HEK293 (cell line): ENCODE measurements around the gene KATNA1.

ENCODE experiments used
- CTCF ChIA-PET: fragments of 350-600 bp; formaldehyde crosslinking; extraction: SDS; loops from one replicate; lab custom pipeline; 2021; ENCODE audit warnings: antibody characterized with exemption; lab: Yijun Ruan, JAX
- POLR2A ChIA-PET: fragments of 300-600 bp; formaldehyde crosslinking; extraction: SDS; loops from one replicate; lab custom pipeline; 2020; ENCODE audit warnings: antibody characterized with exemption, inconsistent platforms; lab: Yijun Ruan, JAX
- H3K27ac ChIP-seq: fragments of 200-500 bp; sonication (Bioruptor generic); 2 replicates; pipeline ENCODE4 v1.5.1; 2014; ENCODE audit warnings: low read depth, low read length, control low read depth, inconsistent platforms; ENCODE audit errors: extremely low read depth
- H3K36me3 ChIP-seq, 2 experiments: fragments of 200-500 bp in 1 of 2; sonication (Bioruptor generic) in 1 of 2; 1 replicate in 1 of 2; 2 replicates in 1 of 2; pipeline ENCODE4 v1.5.1; 2014 to 2017; ENCODE audit warnings: inconsistent platforms in 2 of 2, low read length in 2 of 2; ENCODE audit not compliant: control insufficient read depth in 2 of 2, insufficient read depth in 1 of 2
- H3K4me1 ChIP-seq: fragments of 200-500 bp; sonication (Bioruptor generic); 2 replicates; pipeline ENCODE4 v1.5.1; 2014; ENCODE audit warnings: mild to moderate bottlenecking, low read length, inconsistent platforms; ENCODE audit not compliant: control insufficient read depth, insufficient read depth
- H3K4me3 ChIP-seq: 2 replicates; pipeline ENCODE4 v1.5.1; 2011; ENCODE audit warnings: low read depth, mild to moderate bottlenecking, control low read depth, low read length, moderate library complexity
- H3K9me3 ChIP-seq: fragments of 200-500 bp; sonication (Bioruptor generic); 2 replicates; pipeline ENCODE4 v1.5.1; 2014; ENCODE audit warnings: low read depth, low read length, inconsistent platforms; ENCODE audit not compliant: control insufficient read depth, insufficient read depth
- CTCF ChIP-seq: fragments of 450-650 bp; formaldehyde crosslinking; IDR thresholded peaks from 2 replicates; pipeline ENCODE4 v1.5.1; 2016; ENCODE audit warnings: missing biosample characterization, missing genetic modification characterization
- FEZF1 ChIP-seq: fragments of 450-650 bp; formaldehyde crosslinking; IDR thresholded peaks from 2 replicates; pipeline ENCODE4 v1.5.1; 2016; ENCODE audit warnings: missing biosample characterization, missing genetic modification characterization
- GLIS1 ChIP-seq: fragments of 450-650 bp; formaldehyde crosslinking; IDR thresholded peaks from 2 replicates; pipeline ENCODE4 v1.5.1; 2016; ENCODE audit warnings: missing biosample characterization, missing genetic modification characterization
- KLF1 ChIP-seq: fragments of 450-650 bp; formaldehyde crosslinking; IDR thresholded peaks from 2 replicates; pipeline ENCODE4 v1.5.1; 2016; ENCODE audit warnings: missing biosample characterization, missing genetic modification characterization
- KLF9 ChIP-seq: fragments of 450-650 bp; formaldehyde crosslinking; IDR thresholded peaks from 2 replicates; pipeline ENCODE4 v1.5.1; 2016; ENCODE audit warnings: missing biosample characterization, missing genetic modification characterization, low read depth
- PATZ1 ChIP-seq: fragments of 450-650 bp; formaldehyde crosslinking; IDR thresholded peaks from 2 replicates; pipeline ENCODE4 v1.5.1; 2016; ENCODE audit warnings: missing biosample characterization, missing genetic modification characterization
- SCRT1 ChIP-seq: fragments of 450-650 bp; formaldehyde crosslinking; IDR thresholded peaks from 2 replicates; pipeline ENCODE4 v1.5.1; 2016; ENCODE audit warnings: missing biosample characterization, missing genetic modification characterization, borderline replicate concordance
- SP3 ChIP-seq: fragments of 450-650 bp; formaldehyde crosslinking; IDR thresholded peaks from 2 replicates; pipeline ENCODE4 v1.5.1; 2016; ENCODE audit warnings: missing biosample characterization, missing genetic modification characterization
- ZEB2 ChIP-seq: fragments of 450-650 bp; formaldehyde crosslinking; IDR thresholded peaks from 2 replicates; pipeline ENCODE4 v1.5.1; 2016; ENCODE audit warnings: missing biosample characterization, missing genetic modification characterization
- ZFHX2 ChIP-seq: fragments of 450-650 bp; formaldehyde crosslinking; conservative IDR thresholded peaks from 2 replicates; pipeline ENCODE4 v1.5.1; 2016; ENCODE audit warnings: missing biosample characterization, missing genetic modification characterization
- ZFP69B ChIP-seq: fragments of 450-650 bp; formaldehyde crosslinking; IDR thresholded peaks from 2 replicates; pipeline ENCODE4 v1.5.1; 2016; ENCODE audit warnings: missing biosample characterization, missing genetic modification characterization
- ZIC2 ChIP-seq: fragments of 450-650 bp; formaldehyde crosslinking; IDR thresholded peaks from 2 replicates; pipeline ENCODE4 v1.5.1; 2016; ENCODE audit warnings: missing biosample characterization, missing genetic modification characterization
- ZNF121 ChIP-seq: fragments of 450-650 bp; formaldehyde crosslinking; IDR thresholded peaks from 2 replicates; pipeline ENCODE4 v1.5.1; 2016; ENCODE audit warnings: missing biosample characterization, missing genetic modification characterization
- ZNF221 ChIP-seq: fragments of 450-650 bp; formaldehyde crosslinking; IDR thresholded peaks from 2 replicates; pipeline ENCODE4 v1.5.1; 2017; ENCODE audit warnings: missing biosample characterization, missing genetic modification characterization, borderline replicate concordance
- ZNF366 ChIP-seq: fragments of 450-650 bp; formaldehyde crosslinking; conservative IDR thresholded peaks from 2 replicates; pipeline ENCODE4 v1.5.1; 2016; ENCODE audit warnings: missing biosample characterization, missing genetic modification characterization
- ZNF433 ChIP-seq: fragments of 450-650 bp; formaldehyde crosslinking; IDR thresholded peaks from 2 replicates; pipeline ENCODE4 v1.5.1; 2016; ENCODE audit warnings: missing biosample characterization, missing genetic modification characterization, low read depth
- ZNF830 ChIP-seq: fragments of 450-650 bp; IDR thresholded peaks from 2 replicates; pipeline ENCODE4 v1.5.0; 2018; ENCODE audit warnings: missing biosample characterization, missing genetic modification characterization, low read depth, mild to moderate bottlenecking, moderate library complexity
- TF ChIP-seq, protein P1 (sequence below): fragments of 450-650 bp; formaldehyde crosslinking; IDR thresholded peaks from 2 replicates; pipeline ENCODE4 v1.5.1; 2017; ENCODE audit warnings: missing biosample characterization, missing genetic modification characterization
- TF ChIP-seq, protein P2 (sequence below): fragments of 450-650 bp; formaldehyde crosslinking; IDR thresholded peaks from 2 replicates; pipeline ENCODE4 v1.5.1; 2016; ENCODE audit warnings: missing biosample characterization, missing genetic modification characterization

Gene KATNA1

DNA sequence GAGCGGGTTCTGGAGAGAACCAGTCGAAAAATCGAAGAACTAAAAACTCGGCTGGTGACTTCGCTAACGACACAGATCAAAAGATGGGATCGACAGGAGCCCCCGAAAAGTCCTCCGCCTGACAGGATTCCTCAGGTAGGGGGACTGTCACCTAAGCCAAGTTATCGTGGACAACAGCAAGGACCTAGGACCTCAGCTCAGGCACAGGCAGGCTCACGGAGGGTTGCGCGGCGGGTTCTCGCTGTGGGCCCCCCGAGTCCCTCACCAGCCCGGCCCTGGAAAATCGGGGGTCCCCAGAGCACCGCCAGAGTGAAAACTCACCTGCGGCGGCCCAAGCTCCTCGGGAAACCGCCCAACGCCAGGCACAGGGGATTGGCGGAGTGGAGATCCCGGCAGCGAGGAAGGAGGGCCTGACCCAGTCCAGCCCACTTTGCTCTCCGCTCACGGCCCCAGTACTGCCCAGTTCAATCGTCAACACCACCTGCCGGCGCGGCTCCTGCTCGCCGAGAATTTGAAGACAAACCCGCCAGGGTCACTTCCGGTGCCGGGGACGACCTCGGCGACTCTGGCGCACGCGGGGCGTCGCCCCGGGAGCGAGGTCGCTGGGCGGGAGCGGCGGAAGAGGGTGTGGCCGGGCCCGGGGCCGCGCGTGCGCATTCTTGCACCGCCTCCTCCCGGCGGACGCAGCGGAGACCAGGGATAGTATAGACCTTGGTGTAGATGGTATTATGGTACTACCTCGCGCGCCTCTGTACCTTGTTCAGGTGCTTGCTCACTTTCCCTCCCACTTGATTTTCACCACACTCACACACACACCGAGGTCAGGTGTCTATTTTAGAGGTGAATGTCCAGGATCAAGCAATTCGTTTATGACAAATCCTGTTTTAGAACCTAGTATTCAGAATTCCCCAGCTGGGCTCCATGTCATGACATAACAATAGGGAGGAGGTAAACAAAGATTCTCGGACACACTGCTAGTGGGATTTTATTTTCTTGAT is at the start of gene KATNA1 (continued):
- TF ChIP-seq, protein P1, sequence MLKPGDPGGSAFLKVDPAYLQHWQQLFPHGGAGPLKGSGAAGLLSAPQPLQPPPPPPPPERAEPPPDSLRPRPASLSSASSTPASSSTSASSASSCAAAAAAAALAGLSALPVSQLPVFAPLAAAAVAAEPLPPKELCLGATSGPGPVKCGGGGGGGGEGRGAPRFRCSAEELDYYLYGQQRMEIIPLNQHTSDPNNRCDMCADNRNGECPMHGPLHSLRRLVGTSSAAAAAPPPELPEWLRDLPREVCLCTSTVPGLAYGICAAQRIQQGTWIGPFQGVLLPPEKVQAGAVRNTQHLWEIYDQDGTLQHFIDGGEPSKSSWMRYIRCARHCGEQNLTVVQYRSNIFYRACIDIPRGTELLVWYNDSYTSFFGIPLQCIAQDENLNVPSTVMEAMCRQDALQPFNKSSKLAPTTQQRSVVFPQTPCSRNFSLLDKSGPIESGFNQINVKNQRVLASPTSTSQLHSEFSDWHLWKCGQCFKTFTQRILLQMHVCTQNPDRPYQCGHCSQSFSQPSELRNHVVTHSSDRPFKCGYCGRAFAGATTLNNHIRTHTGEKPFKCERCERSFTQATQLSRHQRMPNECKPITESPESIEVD (tag by site-specific recombination): no peak
- TF ChIP-seq KLF1 (tag by site-specific recombination) (peak; percentile 93), ZNF433 (tag by site-specific recombination) (no peak), ZEB2 (peak; percentile 88), GLIS1 (tag by site-specific recombination) (peak; percentile 39), CTCF (tag by site-specific recombination) (peak; percentile 60; the same call in 1 of the 2 replicates), ZFP69B (tag by site-specific recombination) (peak; percentile 86), ZNF366 (tag by site-specific recombination) (0 out of 2 replicates have a peak, but pooled peaks have one; percentile 23), SCRT1 (tag by site-specific recombination) (0 out of 2 replicates have a peak, but pooled peaks have one; percentile 46), PATZ1 (tag by site-specific recombination) (peak; percentile 72), ZFHX2 (no peak), SP3 (tag by site-specific recombination) (peak; percentile 84), KLF9 (tag by site-specific recombination) (peak; percentile 96), ZIC2 (tag by site-specific recombination) (peak; percentile 68)
- TF ChIP-seq, all 188 proteins: peak for 60

- Histone ChIP-seq H3K4me3 (no peak overlapping the region), H3K36me3 (peaks cover 54 to 55% of the 10 kb centered on the region in 2 experiments), H3K9me3 (no peaks in the 10 kb centered on the region), H3K4me1 (no peaks in the 10 kb centered on the region), H3K27ac (no peak overlapping the region)
- ChIA-PET POLR2A (interaction anchor here (0.7 kb wide), 1 partner anchor 1516 kb away, joined by 8 read pairs; no protein-coding TSS in a partner anchor), CTCF (interaction anchor here (0.6 to 1.2 kb wide), 3 partner anchors 21 to 354 kb away, joined by 4 to 5 read pairs (median 4); no protein-coding TSS in a partner anchor)
- TF ChIP-seq ZNF121 (peak; percentile 95), ZNF221 (tag by site-specific recombination) (no peak)
These were observed 49.7 kb upstream of the KATNA1 start for GRCh38 chr6:149698175-149698574.

DNA sequence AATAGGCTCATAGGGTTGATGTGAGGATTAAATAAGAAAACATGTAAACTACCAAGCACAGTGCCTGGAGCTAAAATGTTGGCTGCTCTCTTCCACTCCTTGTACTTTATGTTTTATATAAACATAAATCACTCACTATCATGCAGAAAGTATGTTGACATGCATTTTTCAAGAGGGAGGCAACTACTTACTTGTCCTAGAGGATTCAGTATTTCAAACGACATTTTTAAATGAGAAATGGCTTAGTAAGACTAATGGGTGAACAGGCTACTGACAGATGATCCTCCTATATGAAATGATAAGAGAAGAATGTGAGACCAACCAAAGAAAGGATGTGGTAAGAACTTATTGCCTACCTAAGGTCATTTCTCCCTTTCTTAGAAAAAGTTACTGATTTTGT is 48.4 kb upstream of the KATNA1 start:
- CTCF ChIA-PET: no interaction called here
- POLR2A ChIA-PET: no interaction called here
- H3K4me1 ChIP-seq: no peaks in the 10 kb centered on the region
- H3K27ac ChIP-seq: no peak overlapping the region
- H3K9me3 ChIP-seq: no peaks in the 10 kb centered on the region
- no peak overlapping the region for H3K4me3 ChIP-seq
- TF ChIP-seq, protein P2, sequence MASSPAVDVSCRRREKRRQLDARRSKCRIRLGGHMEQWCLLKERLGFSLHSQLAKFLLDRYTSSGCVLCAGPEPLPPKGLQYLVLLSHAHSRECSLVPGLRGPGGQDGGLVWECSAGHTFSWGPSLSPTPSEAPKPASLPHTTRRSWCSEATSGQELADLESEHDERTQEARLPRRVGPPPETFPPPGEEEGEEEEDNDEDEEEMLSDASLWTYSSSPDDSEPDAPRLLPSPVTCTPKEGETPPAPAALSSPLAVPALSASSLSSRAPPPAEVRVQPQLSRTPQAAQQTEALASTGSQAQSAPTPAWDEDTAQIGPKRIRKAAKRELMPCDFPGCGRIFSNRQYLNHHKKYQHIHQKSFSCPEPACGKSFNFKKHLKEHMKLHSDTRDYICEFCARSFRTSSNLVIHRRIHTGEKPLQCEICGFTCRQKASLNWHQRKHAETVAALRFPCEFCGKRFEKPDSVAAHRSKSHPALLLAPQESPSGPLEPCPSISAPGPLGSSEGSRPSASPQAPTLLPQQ (tag by site-specific recombination): peak; percentile 53
- TF ChIP-seq ZNF830 (tag by site-specific recombination) (no peak), FEZF1 (tag by site-specific recombination) (peak; percentile 43), ZFP69B (tag by site-specific recombination) (no peak)
- TF ChIP-seq, protein P1 (tag by site-specific recombination): peak; percentile 26; the same call in 1 of the 2 replicates
- H3K36me3 ChIP-seq: peaks cover 65% of the 10 kb centered on the region in 2 experiments
